NCI-H187 (cell line): ENCODE data around the gene RAPGEF4.
A peak's percentile ranks its signal among the peaks of the same experiment; 100 is the strongest.

Experiments
- DNase-seq, 2 experiments: peaks; one replicate each; lab custom pipeline; 2025; lab: John Stamatoyannopoulos, UW

Gene RAPGEF4

GRCh38 chr2:172860336-172860707, 124.7 kb downstream of the RAPGEF4 start:
- no peak for DNase-seq

GRCh38 chr2:172861098-172861497, 125.5 kb downstream of the RAPGEF4 start:
- DNase-seq: no peak

- no peak for DNase-seq
Measured at GRCh38 chr2:172861656-172862476, 126.2 kb downstream of the RAPGEF4 start.

GRCh38 chr2:172863341-172863740, 127.7 kb downstream of the RAPGEF4 start:
- no peak for DNase-seq

GRCh38 chr2:172864182-172864581, 128.5 kb downstream of the RAPGEF4 start:
- DNase-seq: peak; percentile 9 to 12

GRCh38 chr2:172865422-172865821, 129.8 kb downstream of the RAPGEF4 start:
- DNase-seq: no peak

GRCh38 chr2:172869861-172870260, 134.2 kb downstream of the RAPGEF4 start:
- DNase-seq: no peak

GRCh38 chr2:172870396-172870795, 134.8 kb downstream of the RAPGEF4 start:
- no peak for DNase-seq

GRCh38 chr2:172877826-172878225, 142.2 kb downstream of the RAPGEF4 start:
- no peak for DNase-seq

GRCh38 chr2:172878260-172878659, 142.6 kb downstream of the RAPGEF4 start:
- no peak for DNase-seq

GRCh38 chr2:172884336-172884735, 148.7 kb downstream of the RAPGEF4 start:
- DNase-seq: no peak

- no peak for DNase-seq
Measured at GRCh38 chr2:172885996-172886395, 150.4 kb downstream of the RAPGEF4 start.

GRCh38 chr2:172887280-172887679, 151.6 kb downstream of the RAPGEF4 start:
- DNase-seq: no peak

- DNase-seq: peak; percentile 48 to 66
Measured at GRCh38 chr2:172888714-172889669, 153.3 kb downstream of the RAPGEF4 start.

GRCh38 chr2:172889768-172890430, 154.3 kb downstream of the RAPGEF4 start:
- no peak for DNase-seq

- DNase-seq: no peak
Measured at GRCh38 chr2:172893111-172893510, 157.5 kb downstream of the RAPGEF4 start.

- no peak for DNase-seq
Measured at GRCh38 chr2:172893671-172894070, 158.0 kb downstream of the RAPGEF4 start.

GRCh38 chr2:172894689-172895387, 159.2 kb downstream of the RAPGEF4 start:
- no peak for DNase-seq

GRCh38 chr2:172896661-172897081, 161.0 kb downstream of the RAPGEF4 start:
- DNase-seq: no peak

- no peak for DNase-seq
Measured at GRCh38 chr2:172900871-172901270, 165.2 kb downstream of the RAPGEF4 start.

- DNase-seq: no peak
Measured at GRCh38 chr2:172901913-172902312, 166.3 kb downstream of the RAPGEF4 start.

- no peak for DNase-seq
Measured at GRCh38 chr2:172904236-172904635, 168.6 kb downstream of the RAPGEF4 start.
